ACC112 (cell line): ENCODE results near the gene TMC1.
A peak's percentile ranks its signal among the peaks of the same experiment; 100 is the strongest.

ENCODE experiments used
- H2AFZ ChIP-seq: fragments of 200-600 bp; sonication (generic); one replicate; pipeline ENCODE4 v1.6.0; 2017; ENCODE audit warnings: antibody characterized with exemption, low read length; ENCODE audit not compliant: unreplicated experiment
- H3K27ac ChIP-seq: fragments of 200-600 bp; sonication (generic); 2 replicates; pipeline ENCODE4 v1.5.1; 2014; ENCODE audit warnings: low read depth, mild to moderate bottlenecking, antibody characterized with exemption, low read length, moderate library complexity
- H3K27me3 ChIP-seq: fragments of 200-600 bp; sonication (generic); 2 replicates; pipeline ENCODE4 v1.6.1; 2014; ENCODE audit warnings: mild to moderate bottlenecking, antibody characterized with exemption, low read length, moderate library complexity, mixed read lengths; ENCODE audit not compliant: insufficient read depth
- H3K36me3 ChIP-seq: fragments of 200-600 bp; sonication (generic); 2 replicates; pipeline ENCODE4 v1.6.1; 2016; ENCODE audit warnings: mild to moderate bottlenecking, antibody characterized with exemption, low read length, moderate library complexity, mixed read lengths; ENCODE audit not compliant: insufficient read depth
- H3K4me1 ChIP-seq: fragments of 200-600 bp; sonication (generic); one replicate; pipeline ENCODE4 v1.6.1; 2016; ENCODE audit warnings: low read length, mixed read lengths; ENCODE audit not compliant: insufficient read depth, unreplicated experiment, control insufficient read depth
- H3K4me3 ChIP-seq: fragments of 200-600 bp; sonication (generic); 2 replicates; pipeline ENCODE4 v1.5.1; 2014; ENCODE audit warnings: mild to moderate bottlenecking, low read depth, low read length
- H3K79me2 ChIP-seq: fragments of 200-600 bp; sonication (generic); one replicate; pipeline ENCODE4 v1.6.0; 2016; ENCODE audit warnings: low read length; ENCODE audit not compliant: control insufficient read depth, unreplicated experiment, insufficient read depth

Gene TMC1

DNA sequence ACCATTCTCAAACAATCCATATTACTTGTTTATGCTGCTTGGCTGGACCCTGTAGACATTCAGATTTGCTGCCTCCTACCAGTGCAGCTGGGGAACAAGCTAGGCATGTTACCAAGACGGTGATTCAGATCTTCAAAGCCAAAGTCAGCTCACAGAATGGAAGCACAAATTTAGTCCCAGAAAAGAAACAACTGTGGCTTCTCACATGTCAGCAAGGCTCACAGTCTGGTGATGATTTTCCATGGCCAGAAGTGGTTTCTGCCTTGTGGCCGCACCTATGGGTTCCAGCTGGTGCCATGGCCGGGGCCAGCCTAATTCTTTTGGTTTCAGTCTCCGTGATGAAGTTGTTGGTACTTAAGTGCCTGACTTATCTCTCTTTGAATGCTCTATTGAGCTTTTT is 182.2 kb downstream of the TMC1 start:
- no peaks in the 10 kb centered on the region for H3K79me2 ChIP-seq
- H3K27ac ChIP-seq = no peak overlapping the region
- H3K36me3 ChIP-seq = no peaks in the 10 kb centered on the region
- no peak overlapping the region for H3K4me3 ChIP-seq
- no peaks in the 10 kb centered on the region; the same call in 1 of the 2 replicates for H3K27me3 ChIP-seq
- H2AFZ ChIP-seq = no peak overlapping the region
- H3K4me1 ChIP-seq = no peaks in the 10 kb centered on the region

DNA sequence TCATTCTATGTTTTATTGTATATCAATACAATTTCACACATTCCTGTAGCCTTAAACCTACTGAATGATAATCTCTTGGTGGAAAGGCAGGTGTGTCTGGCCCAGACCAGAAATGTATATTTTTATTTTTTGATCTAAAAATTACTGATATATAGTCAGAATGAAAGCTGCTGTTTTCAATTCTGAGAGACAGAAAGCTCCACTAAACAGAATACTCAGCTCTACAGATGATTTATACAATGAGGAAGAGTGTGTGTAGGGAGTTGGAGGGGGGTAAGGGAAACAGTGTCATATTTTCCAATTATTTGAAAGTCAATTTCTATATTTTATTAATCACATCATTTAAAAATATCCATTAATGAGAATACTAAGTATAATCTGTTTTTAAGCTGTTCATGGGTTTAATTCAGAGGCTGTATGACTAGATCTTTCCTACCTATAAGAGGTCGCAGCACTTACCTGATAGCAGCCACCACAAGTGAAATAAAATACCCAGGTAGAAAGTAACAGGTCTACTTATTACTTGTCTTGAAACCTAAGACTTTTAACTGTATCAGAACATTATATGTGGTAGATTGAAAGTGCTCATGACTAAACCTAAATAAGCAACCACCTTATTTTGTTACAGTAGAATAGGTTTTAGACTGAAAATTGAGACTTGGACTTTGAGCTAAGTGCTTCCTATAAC is 183.4 kb downstream of the TMC1 start:
- Histone ChIP-seq H3K36me3 (no peaks in the 10 kb centered on the region), H2AFZ (no peak overlapping the region), H3K4me1 (no peaks in the 10 kb centered on the region), H3K4me3 (no peak overlapping the region), H3K27ac (no peak overlapping the region), H3K27me3 (peaks cover 5% of the 10 kb centered on the region), H3K79me2 (no peaks in the 10 kb centered on the region)

DNA sequence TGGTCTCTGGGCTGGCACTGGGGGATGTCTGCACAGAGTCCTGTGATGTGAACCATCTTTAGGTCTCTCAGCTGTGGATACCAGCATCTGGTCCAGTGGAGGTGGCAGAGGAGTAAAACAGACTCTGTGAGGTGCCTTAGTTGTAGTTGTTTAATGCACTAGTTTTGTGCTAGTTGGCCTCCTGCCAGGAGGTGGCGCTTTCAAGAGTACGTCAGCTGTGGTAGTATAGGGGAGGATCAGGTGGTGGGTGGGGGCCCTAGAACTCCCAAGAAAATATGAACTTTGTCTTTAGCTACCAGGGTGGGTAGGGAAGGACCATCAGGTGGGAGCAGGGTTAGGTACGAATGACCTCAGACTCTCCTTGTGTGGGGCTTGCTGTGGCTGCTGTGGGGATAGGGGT is 197.1 kb downstream of the TMC1 start:
- Histone ChIP-seq H2AFZ (no peak overlapping the region), H3K79me2 (no peaks in the 10 kb centered on the region), H3K27me3 (peaks cover 17% of the 10 kb centered on the region), H3K27ac (no peak overlapping the region), H3K36me3 (no peaks in the 10 kb centered on the region), H3K4me1 (no peaks in the 10 kb centered on the region), H3K4me3 (no peak overlapping the region)

DNA sequence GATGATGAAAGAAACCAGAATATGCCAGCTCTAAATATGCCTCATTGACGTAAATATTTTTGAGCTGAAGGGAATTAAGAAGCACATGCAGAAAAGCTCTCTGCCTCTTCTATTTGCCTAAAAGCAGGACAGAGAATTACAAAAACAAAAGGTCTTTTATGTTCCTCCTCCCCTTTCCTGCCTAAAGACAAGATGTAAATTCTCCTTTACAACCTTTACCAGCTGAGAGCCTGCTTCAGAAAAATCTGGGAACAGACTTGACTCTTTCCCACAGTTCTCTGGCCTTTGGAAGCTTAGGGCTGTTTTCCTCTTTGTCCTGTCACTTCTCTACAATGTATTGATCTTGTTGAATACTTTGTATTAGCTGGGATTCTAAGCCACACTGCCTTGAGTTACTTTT is 199.7 kb downstream of the TMC1 start:
- Histone ChIP-seq H3K4me1 (no peaks in the 10 kb centered on the region), H3K27me3 (peaks cover 17% of the 10 kb centered on the region), H3K79me2 (no peaks in the 10 kb centered on the region), H3K36me3 (no peaks in the 10 kb centered on the region), H3K27ac (no peak overlapping the region), H3K4me3 (no peak overlapping the region), H2AFZ (no peak overlapping the region)

DNA sequence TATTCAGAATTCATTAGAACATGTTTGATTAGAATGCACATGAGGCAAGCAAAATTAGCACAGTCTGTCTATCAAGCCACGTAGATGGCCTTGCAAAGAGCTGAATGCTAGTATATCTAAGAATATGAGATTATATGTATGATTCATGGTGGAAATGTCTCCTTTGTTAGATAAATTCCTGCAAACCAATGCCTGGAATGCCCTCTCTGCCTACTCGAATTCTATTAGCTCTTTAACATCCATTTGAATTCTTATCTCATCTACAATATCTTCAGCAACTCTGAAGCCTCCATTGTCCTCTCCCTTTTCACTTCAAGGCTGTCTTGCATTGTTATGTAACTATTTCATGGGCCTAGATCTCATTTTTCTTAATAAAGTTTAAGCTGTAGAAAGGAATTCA is 205.5 kb downstream of the TMC1 start:
- H3K4me3 ChIP-seq = no peak overlapping the region
- H3K27me3 ChIP-seq = no peaks in the 10 kb centered on the region
- H3K27ac ChIP-seq = no peak overlapping the region
- H2AFZ ChIP-seq = no peak overlapping the region
- H3K4me1 ChIP-seq = no peaks in the 10 kb centered on the region
- H3K36me3 ChIP-seq = no peaks in the 10 kb centered on the region
- H3K79me2 ChIP-seq = no peaks in the 10 kb centered on the region

DNA sequence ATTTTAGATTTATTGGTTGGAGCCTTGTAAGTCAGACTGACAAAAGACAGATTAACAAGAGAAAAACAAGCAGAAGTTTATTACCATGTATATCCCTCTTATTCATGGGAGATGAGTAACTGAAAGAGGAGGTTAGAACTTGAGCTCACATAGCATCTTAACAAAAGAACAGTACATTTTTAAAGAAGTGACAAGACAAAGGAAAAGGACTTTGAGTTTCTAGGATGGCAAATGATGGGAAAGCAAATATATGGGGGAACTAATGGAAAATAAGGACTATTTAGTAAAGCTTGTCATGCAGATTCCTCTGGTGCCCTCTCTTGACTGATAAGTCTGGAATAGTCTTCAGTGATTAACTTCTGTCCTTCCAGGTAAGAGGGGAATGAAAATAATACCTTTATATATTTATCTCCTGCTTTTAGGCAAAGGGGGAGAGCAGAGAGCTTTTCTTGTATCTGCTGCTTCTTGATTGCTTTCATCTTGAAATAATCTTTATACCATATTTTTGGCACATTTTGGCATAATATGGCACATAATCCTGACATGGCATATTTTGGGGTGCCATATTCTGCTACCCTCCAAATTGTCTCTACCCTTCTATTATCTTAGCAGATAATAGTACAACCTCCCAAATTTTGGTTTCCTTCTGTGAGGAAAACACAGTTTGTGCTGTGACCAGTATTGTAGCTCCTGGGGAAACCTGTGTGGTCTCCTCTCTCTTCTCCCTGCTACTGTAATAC is 206.8 kb downstream of the TMC1 start:
- H3K79me2 ChIP-seq = no peaks in the 10 kb centered on the region
- no peak overlapping the region for H3K27ac ChIP-seq

DNA sequence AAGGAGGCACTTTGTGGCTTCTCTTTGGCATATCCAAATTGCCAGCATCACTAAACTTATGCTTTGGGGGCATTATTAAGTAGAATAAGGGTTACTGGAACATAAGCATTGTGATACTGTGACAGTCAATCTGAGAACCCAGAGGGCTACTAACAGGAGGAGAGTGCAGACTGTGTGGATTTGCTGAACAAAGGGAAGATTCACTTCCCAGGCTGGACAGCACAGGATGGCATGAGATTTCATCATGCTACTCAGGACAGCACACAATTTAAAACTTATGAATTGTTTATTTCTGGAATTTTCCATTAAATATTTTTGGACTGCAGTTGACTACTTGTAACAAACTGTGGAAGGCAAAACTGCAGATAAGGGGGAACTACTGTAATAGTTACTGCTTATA is 212.5 kb downstream of the TMC1 start:
- no peaks in the 10 kb centered on the region for H3K4me1 ChIP-seq
- no peak overlapping the region for H2AFZ ChIP-seq
- peaks cover 4% of the 10 kb centered on the region; the same call in 1 of the 2 replicates for H3K27me3 ChIP-seq
- no peaks in the 10 kb centered on the region for H3K36me3 ChIP-seq
- no peak overlapping the region for H3K4me3 ChIP-seq
- no peak overlapping the region for H3K27ac ChIP-seq
- no peaks in the 10 kb centered on the region for H3K79me2 ChIP-seq

More for the DNA sequence above, 206.8 kb downstream of the TMC1 start:
- Histone ChIP-seq H3K27me3 (no peaks in the 10 kb centered on the region), H3K4me3 (no peak overlapping the region), H3K4me1 (no peaks in the 10 kb centered on the region), H3K36me3 (no peaks in the 10 kb centered on the region), H2AFZ (no peak overlapping the region)

DNA sequence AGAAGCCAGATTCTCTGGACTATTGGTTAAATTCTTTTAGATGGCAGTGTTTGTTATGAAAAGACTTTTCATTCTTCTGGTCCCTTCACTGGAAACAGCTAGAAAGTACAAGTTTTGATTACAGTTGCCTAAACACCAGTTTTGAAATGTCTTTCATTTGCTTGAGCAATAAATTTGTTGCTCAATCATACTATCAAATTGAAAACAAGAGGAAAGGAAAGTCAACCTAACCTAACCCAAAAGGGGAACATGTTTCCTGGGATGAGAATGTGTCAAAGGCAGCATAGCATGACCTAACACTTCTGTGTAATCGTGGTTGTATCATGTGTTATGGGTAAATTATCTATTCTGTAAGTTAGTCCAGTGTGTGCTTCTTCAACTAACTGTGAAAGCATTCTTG is 213.2 kb downstream of the TMC1 start:
- Histone ChIP-seq H3K27ac (0 out of 2 replicates have a peak overlapping the region, but pooled peaks have one; percentile 12), H3K4me3 (no peak overlapping the region), H3K36me3 (no peaks in the 10 kb centered on the region), H3K79me2 (no peaks in the 10 kb centered on the region), H2AFZ (no peak overlapping the region), H3K27me3 (peaks cover 4% of the 10 kb centered on the region; the same call in 1 of the 2 replicates), H3K4me1 (no peaks in the 10 kb centered on the region)

DNA sequence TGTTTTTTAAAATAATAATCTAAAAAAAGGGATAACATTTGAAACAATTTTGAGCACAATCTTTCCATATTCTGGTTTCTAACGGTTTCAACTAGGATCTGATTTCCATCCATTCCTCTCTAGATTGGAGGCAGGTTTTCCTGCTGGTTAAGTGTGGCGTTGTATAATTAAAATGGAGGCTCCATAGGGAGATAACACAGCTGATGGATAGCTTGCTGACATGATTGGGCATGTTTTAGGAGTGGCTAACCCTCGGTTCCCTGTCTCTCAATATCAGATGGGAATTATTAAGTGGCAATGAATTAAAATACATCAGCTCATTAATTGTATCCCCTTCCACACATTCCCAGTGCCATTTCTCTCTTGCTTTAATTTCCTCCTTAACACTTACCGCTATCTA is 222.4 kb downstream of the TMC1 start:
- H3K4me1 ChIP-seq = no peaks in the 10 kb centered on the region
- H3K27me3 ChIP-seq = 0 out of 2 replicates have a peak, but pooled peaks cover 5% of the 10 kb centered on the region
- no peaks in the 10 kb centered on the region for H3K36me3 ChIP-seq
- no peak overlapping the region for H2AFZ ChIP-seq
- H3K27ac ChIP-seq = no peak overlapping the region
- H3K4me3 ChIP-seq = no peak overlapping the region
- H3K79me2 ChIP-seq = no peaks in the 10 kb centered on the region

DNA sequence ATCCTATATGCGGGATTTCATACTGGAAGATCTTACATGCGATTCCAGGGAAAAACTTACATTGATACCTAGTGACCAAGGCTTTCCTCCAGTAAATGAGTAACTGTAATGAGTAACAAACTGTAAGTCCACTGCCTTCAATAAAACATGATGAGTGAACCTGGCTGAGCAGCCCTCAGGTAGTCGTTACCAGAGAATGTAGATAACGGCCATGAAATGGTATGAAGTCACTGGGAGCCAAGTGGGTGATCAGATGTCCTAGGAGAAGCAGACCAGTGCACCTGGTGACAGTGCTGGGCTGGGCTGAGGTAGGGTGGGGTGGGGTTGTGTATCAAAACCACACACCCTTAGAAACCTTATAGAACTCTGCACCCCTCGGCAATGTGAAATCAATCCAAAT is 227.9 kb downstream of the TMC1 start:
- no peaks in the 10 kb centered on the region for H3K4me1 ChIP-seq
- no peak overlapping the region for H3K27ac ChIP-seq
- no peak overlapping the region for H2AFZ ChIP-seq
- H3K4me3 ChIP-seq = no peak overlapping the region
- no peaks in the 10 kb centered on the region for H3K36me3 ChIP-seq
- H3K27me3 ChIP-seq = 0 out of 2 replicates have a peak, but pooled peaks cover 11% of the 10 kb centered on the region
- H3K79me2 ChIP-seq = no peaks in the 10 kb centered on the region

DNA sequence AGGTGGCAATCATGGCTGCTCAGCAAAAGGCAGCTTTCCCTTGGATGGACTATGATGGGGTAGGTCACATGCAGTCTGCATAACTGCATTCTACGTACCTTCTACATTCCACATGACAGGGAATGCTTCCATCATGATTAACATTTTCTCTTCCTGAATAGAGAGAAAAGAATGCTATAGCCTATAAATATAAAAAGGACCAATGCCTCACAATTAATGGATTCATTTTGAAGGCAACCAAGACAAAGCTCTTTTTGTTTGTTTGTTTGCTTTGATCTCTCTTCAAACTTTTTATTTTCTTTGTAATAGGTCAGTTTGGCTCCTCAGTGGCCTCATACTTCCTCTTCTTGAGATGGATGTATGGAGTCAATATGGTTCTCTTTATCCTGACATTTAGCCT is 230.1 kb downstream of the TMC1 start:
- Histone ChIP-seq H3K27me3 (peaks cover 11% of the 10 kb centered on the region; the same call in 1 of the 2 replicates), H3K27ac (no peak overlapping the region)

More for the DNA sequence above, 230.1 kb downstream of the TMC1 start:
- no peaks in the 10 kb centered on the region for H3K4me1 ChIP-seq
- no peak overlapping the region for H3K4me3 ChIP-seq
- H2AFZ ChIP-seq = no peak overlapping the region
- H3K36me3 ChIP-seq = no peaks in the 10 kb centered on the region
- H3K79me2 ChIP-seq = no peaks in the 10 kb centered on the region
